MG63 (cell line): Measurements from ENCODE around the gene PPY. TPM values are rescaled to one million over a fixed set of nuclear protein-coding genes. Genes with fewer than 3 reads are reported as not detected.
A peak's percentile ranks its signal among the peaks of the same experiment; 100 is the strongest.
"Not testable (repeated sequence)": the region's sequence is repeated elsewhere in the genome, so short reads cannot be mapped to it uniquely, and the experiment has no call there.

Source experiments
- DNase-seq: peaks from one replicate; pipeline ENCODE4 v3.0.0-alpha.2; 2020
- H3K27me3 ChIP-seq: fragments of 250-450 bp; sonication (Bioruptor Pico); 2 replicates; pipeline ENCODE4 v1.5.1; 2020; ENCODE audit warnings: mild to moderate bottlenecking, moderate library complexity
- H3K36me3 ChIP-seq: fragments of 250-450 bp; sonication (Bioruptor Pico); 2 replicates; pipeline ENCODE4 v1.5.1; 2020; ENCODE audit warnings: mild to moderate bottlenecking, moderate library complexity
- H3K4me3 ChIP-seq: fragments of 250-450 bp; sonication (Bioruptor Pico); 2 replicates; pipeline ENCODE4 v1.5.1; 2020; ENCODE audit warnings: mild to moderate bottlenecking, moderate library complexity
- H3K9me3 ChIP-seq: fragments of 250-450 bp; sonication (Bioruptor Pico); 2 replicates; pipeline ENCODE4 v1.5.1; 2020; ENCODE audit warnings: mild to moderate bottlenecking, moderate library complexity
- total RNA-seq: library from RNA; depleted of rRNA; stranded (reverse); fragments of >200 nt; shearing (Covaris generic); gene quantifications from 2 replicates; pipeline ENCODE4 v1.2.3, GENCODE V29; 2014; ENCODE audit warnings: low replicate concordance

Gene PPY
- total RNA-seq, 1 experiment from 2014 or later = not detected

DNA sequence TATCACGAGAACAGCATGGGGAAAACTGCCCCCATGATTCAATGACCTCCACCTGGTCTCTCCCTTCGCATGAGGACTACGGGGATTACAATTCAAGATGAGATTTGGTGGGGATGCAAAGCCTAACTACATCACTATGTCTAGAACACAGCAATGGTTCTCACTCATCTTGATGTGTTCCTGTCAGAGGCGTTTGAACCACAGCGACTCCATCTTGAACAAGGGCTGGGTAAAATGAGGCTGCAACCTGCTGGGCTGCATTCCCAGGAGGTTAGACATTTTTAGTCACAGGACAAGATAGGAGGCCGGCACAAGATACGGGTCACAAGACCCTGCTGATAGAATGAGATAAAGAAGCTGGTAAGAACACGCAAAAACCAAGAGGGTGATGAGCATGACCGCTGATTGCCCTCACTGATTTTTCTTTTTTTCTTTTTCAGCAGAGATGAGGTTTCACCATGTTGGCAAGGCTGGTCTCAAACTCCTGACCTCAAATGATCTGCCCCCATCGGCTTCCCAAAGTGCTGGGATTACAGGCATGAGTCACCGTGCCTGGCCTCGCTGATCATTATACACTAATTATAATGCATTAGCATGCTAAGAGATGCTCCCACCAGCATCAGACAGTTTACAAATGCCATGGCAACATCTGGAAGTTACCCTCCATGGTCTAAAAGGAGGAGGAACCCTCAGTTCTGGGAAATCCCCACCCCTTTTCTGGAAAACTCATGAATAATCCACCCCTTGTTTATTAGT lies 3.0 kb upstream of the PPY start:
- DNase-seq = peak; percentile 40
- H3K9me3 ChIP-seq = no peaks in the 10 kb centered on the region
- no peaks in the 10 kb centered on the region for H3K36me3 ChIP-seq
- no peaks in the 10 kb centered on the region for H3K27me3 ChIP-seq
- no peak overlapping the region for H3K4me3 ChIP-seq

GRCh38 chr17:43940630-43941029 lies 1.6 kb downstream of the PPY start:
- H3K27me3 ChIP-seq = 0 out of 2 replicates have a peak, but pooled peaks cover 3% of the 10 kb centered on the region
- no peaks in the 10 kb centered on the region for H3K9me3 ChIP-seq
- DNase-seq = peak; percentile 37
- no peaks in the 10 kb centered on the region for H3K36me3 ChIP-seq
- no peak overlapping the region for H3K4me3 ChIP-seq

DNA sequence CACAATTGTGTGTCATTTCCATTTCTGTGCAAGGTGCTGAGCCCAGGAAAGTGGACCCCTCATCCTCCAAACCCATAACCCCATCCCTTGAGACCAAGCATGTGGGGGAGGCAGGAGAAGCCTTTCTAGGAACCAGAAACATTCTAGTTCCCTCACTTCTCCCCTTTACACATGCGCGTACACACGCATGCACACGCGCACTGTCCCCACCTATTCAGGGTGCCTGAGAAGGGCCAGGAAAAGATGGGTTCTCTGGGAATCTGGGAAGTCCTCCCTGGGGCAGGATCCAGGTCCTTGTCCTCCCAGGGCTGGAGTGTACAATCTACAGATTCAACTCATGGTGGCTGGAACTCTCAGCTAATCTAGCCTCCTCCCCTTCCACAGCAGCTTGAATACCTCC lies 2.4 kb downstream of the PPY start:
- no peaks in the 10 kb centered on the region for H3K9me3 ChIP-seq
- H3K36me3 ChIP-seq = no peaks in the 10 kb centered on the region
- H3K4me3 ChIP-seq = no peak overlapping the region
- H3K27me3 ChIP-seq = 0 out of 2 replicates have a peak, but pooled peaks cover 3% of the 10 kb centered on the region
- DNase-seq = no peak

DNA sequence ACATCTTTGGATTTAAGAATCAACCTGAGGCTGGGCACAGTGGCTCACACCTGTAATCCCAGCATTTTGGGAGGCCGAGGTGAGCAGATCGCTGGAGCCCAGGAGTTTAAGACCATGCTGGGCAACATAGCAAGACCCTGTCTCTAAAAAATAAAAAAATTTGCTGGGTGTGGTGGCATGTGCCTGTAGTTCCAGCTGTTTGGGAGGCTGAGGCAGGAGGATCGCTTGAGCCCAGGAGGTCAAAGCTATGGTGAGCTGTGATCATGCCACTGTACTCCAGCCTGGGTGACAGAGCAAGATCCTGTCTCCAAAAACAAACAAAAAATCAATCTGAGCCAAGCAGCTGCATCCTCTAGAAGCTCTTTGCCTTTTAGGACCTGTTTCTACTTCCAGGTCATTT lies 2.8 kb downstream of the PPY start:
- not testable (repeated sequence) for DNase-seq, H3K36me3 ChIP-seq, H3K4me3 ChIP-seq, H3K27me3 ChIP-seq, H3K9me3 ChIP-seq

DNA sequence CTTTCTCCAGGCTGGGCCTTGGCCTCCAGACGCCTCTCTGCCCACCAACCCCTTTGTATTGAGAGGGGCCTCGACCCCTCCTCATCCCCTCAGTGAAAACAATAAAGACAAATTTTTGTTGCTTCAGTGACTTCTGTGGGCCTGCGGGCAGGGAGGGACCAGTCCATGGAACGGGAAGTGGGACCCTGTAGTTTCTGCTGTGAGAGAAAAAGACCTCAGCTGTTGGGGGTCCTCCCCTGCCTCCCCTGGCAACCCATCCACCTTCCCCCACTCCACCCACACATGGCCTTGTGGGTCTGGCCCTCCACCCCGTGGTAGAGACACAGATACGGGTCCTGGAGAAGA lies 3.5 kb downstream of the PPY start:
- Histone ChIP-seq H3K9me3 (no peaks in the 10 kb centered on the region), H3K4me3 (no peak overlapping the region), H3K36me3 (no peaks in the 10 kb centered on the region), H3K27me3 (0 out of 2 replicates have a peak, but pooled peaks cover 3% of the 10 kb centered on the region)
- DNase-seq = no peak

- no peaks in the 10 kb centered on the region for H3K36me3 ChIP-seq
- 0 out of 2 replicates have a peak, but pooled peaks cover 3% of the 10 kb centered on the region for H3K27me3 ChIP-seq
- peak; percentile 44 for DNase-seq
- H3K9me3 ChIP-seq = no peaks in the 10 kb centered on the region
- no peak overlapping the region for H3K4me3 ChIP-seq
Measured at GRCh38 chr17:43936434-43936833, 5.8 kb downstream of the PPY start.

DNA sequence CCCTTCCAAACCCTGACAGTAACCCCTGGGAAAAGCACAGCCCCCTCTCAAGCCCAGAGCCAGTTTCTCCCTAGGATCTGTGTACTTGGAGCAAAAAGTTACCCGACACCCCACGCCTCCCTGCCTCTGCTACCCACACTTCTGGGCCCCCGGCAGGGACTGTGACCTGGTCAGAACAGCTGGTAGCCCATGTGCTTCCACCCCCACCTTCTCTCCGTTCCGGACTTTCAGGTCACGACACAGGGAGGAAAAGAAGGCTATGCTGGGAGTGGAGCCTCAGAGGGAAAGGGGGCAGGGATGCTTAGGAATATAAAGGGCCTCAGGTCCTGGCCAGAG lies 6.4 kb downstream of the PPY start:
- Histone ChIP-seq H3K9me3 (no peaks in the 10 kb centered on the region), H3K27me3 (0 out of 2 replicates have a peak, but pooled peaks cover 3% of the 10 kb centered on the region)

DNA sequence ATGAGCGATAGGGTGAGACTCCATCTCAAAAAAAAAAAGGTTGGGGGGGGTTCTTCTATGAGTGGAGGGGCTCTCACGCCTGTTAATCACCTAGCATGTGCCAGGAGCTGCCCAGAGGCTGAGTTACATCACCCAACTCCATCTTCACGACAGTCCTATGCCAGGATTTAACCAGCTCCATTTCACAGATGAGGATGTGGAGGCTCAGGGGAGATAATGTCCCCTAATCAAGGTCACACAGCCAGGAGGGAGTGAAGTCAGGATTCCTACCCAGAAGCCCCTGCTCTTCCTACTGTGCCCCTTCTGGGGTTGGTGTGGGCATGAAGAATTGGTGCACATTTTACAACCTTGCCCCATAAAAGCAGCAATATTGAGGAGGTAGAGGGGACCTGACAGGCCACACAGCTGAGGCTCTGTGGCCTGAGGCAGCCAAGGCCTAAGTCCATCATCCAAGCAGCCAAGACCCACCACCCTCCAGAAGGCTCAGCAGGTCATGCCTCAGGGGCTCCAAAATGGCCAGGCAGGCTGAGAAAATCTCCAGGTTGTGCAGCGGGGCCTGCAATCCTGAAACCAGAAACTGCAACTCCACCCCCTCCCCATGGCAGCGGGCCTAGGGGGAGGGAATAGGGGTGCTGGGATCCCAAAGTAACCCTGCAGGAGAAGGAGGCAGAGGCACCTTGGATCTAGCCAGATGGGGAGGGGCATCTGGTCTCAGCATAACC lies 6.9 kb downstream of the PPY start:
- Histone ChIP-seq H3K36me3 (no peaks in the 10 kb centered on the region), H3K27me3 (0 out of 2 replicates have a peak, but pooled peaks cover 3% of the 10 kb centered on the region), H3K4me3 (no peak overlapping the region), H3K9me3 (no peaks in the 10 kb centered on the region)
- DNase-seq = no peak

More for the DNA sequence above, 6.4 kb downstream of the PPY start:
- no peaks in the 10 kb centered on the region for H3K36me3 ChIP-seq
- no peak for DNase-seq
- H3K4me3 ChIP-seq = no peak overlapping the region

DNA sequence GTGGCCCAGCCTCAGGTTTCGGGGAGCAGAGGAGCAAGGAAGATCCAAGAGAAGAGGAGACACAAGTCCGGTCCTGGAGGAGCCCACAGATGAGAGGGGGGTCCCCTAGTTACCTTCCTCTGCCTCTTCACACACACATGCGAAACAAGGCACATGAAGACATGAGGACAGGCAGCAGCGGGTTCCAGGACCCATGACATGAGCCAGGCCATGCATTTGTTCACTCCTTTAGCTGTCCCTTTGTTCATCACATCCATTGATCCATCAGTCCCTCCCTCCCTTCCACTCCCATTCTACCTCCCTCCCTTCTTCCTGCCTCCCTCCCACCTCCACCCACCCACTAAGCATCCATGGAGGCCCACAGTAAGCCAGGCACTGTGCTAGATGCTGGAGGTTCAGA lies 9.4 kb downstream of the PPY start:
- peaks cover 4% of the 10 kb centered on the region; the same call in 1 of the 2 replicates for H3K27me3 ChIP-seq

GRCh38 chr17:43932357-43932756 lies 9.9 kb downstream of the PPY start:
- no peaks in the 10 kb centered on the region for H3K9me3 ChIP-seq
- no peak for DNase-seq
- H3K36me3 ChIP-seq = no peaks in the 10 kb centered on the region
- H3K27me3 ChIP-seq = peaks cover 2% of the 10 kb centered on the region; the same call in 1 of the 2 replicates
- no peak overlapping the region for H3K4me3 ChIP-seq

More for the DNA sequence above, 9.4 kb downstream of the PPY start:
- Histone ChIP-seq H3K36me3 (no peaks in the 10 kb centered on the region), H3K4me3 (no peak overlapping the region), H3K9me3 (no peaks in the 10 kb centered on the region)
- no peak for DNase-seq

DNA sequence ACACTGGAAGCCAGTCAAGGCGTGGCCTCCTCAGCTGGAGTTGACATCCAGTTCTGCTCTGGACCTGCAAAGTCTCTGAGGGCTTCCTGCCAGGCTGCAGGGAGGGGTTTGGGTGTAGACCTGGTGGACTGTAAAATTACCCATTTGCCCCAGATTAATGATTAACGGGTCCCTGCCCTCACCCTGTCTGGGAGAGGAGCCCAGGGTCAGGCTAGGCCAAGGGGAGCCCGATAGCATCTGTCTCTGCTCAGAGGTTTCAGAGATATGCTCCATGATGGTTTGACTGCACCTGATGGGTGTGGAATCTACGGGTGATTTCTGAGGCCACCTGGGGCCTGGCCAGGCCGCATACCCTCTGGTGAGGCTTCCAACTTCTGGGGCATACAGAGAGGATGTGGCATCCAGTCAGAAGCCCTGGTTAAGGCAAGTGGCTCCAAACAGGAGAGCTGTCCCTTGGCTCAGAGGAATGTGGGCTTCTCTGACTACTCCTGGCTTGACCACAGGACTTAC lies 11.2 kb downstream of the PPY start:
- Histone ChIP-seq H3K9me3 (no peaks in the 10 kb centered on the region), H3K27me3 (peaks cover 13% of the 10 kb centered on the region; the same call in 1 of the 2 replicates), H3K4me3 (no peak overlapping the region), H3K36me3 (no peaks in the 10 kb centered on the region)
- DNase-seq = no peak

GRCh38 chr17:43928609-43929008 lies 13.7 kb downstream of the PPY start:
- no peak overlapping the region for H3K4me3 ChIP-seq
- H3K36me3 ChIP-seq = no peaks in the 10 kb centered on the region
- no peaks in the 10 kb centered on the region for H3K9me3 ChIP-seq
- H3K27me3 ChIP-seq = peaks cover 23% of the 10 kb centered on the region; the same call in 1 of the 2 replicates
- DNase-seq = no peak

DNA sequence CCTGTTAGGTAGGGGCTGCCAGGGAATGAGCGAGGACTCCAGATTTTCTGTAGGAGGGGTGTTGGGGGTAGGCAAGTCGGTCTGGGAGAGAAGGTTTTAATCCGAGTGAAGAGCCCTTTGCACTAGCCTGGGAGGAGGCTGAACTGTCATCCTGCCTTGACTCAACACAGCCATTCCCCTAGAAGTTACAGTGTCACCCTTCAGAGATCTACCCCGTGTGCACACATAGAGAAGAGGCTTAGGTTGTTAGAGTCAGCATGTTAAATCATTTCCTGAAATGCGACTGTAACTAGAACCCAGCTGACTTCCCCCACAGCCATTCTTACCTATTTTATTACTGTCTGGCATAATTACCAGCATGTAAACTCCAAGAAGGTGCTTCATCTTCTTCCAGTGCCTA lies 14.3 kb downstream of the PPY start:
- H3K27me3 ChIP-seq = peaks cover 23% of the 10 kb centered on the region; the same call in 1 of the 2 replicates
- H3K36me3 ChIP-seq, H3K9me3 ChIP-seq, H3K4me3 ChIP-seq, DNase-seq: not testable (repeated sequence)

GRCh38 chr17:43927060-43927864 lies 15.0 kb downstream of the PPY start:
- Histone ChIP-seq H3K36me3 (no peaks in the 10 kb centered on the region), H3K4me3 (no peak overlapping the region), H3K9me3 (no peaks in the 10 kb centered on the region), H3K27me3 (peaks cover 23% of the 10 kb centered on the region; the same call in 1 of the 2 replicates)
- no peak for DNase-seq

DNA sequence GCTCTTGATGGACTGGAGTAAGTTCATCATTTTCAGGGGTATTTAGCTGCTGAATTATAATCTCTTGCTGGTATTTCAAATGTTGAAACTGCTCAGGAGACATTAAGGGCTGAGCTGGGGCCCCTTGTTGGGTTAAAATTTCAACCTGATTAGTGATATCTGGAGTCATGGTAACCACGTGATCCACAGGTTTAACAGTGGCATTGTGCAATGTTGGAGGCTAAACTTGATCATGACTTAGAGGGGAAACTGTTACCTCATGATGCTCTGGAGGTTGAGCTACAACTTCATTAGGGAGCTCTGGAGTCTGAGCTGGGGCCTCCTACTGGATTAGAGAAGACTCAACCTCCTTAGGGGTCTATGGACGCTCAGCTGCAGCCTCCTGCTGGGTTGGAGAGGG lies 17.7 kb downstream of the PPY start:
- Histone ChIP-seq H3K9me3 (no peaks in the 10 kb centered on the region), H3K36me3 (no peaks in the 10 kb centered on the region), H3K27me3 (peaks cover 23% of the 10 kb centered on the region; the same call in 1 of the 2 replicates), H3K4me3 (no peak overlapping the region)
- DNase-seq = no peak

DNA sequence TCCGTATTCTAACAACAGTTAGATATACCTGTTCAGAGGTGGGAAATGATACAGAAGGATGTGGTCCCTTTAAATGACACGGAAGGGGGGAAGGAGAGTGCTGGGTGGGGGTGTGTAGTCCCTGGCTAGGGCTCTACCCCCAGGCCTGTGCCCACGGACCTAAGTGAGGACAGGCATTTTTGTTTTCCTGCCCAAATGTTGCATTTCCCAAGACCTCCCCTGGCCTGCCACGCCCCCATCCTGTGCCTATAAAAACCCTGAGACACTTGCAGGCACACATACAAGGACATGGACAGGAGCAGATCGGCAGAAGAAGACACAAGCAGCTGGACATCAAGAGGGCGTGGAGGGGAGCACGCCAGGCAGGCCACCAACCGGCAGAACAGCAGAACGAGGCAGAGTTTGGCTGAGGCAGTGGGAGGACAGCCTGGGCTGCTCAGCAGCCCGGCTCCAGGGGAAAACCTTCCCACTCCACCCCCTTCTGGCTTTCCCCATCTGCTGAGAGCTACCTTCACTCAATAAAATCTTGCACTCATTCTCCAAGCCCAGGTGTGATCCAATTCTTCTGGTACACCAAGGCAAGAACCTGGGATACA lies 21.7 kb downstream of the PPY start:
- Histone ChIP-seq H3K4me3 (no peak overlapping the region), H3K36me3 (no peaks in the 10 kb centered on the region), H3K9me3 (no peaks in the 10 kb centered on the region), H3K27me3 (peaks cover 6% of the 10 kb centered on the region; the same call in 1 of the 2 replicates)
- no peak for DNase-seq
